Muscle of leg (tissue), 16 donors: ENCODE measurements around the gene PTGES. TPM values are rescaled to one million over a fixed set of nuclear protein-coding genes. Genes with fewer than 3 reads are reported as not detected.
A peak's percentile ranks its signal among the peaks of the same experiment; 100 is the strongest.
"Not testable (repeated sequence)": the region's sequence is repeated elsewhere in the genome, so short reads cannot be mapped to it uniquely, and the experiment has no call there.

Source experiments
- DNase-seq: peaks from one replicate; pipeline ENCODE4 v3.0.0; 2013
- H3K27ac ChIP-seq: one replicate; pipeline ENCODE4 v1.5.1; 2013; ENCODE audit warnings: mild to moderate bottlenecking, low read length, control low read depth
- H3K27me3 ChIP-seq: one replicate; pipeline ENCODE4 v1.6.1; 2013; ENCODE audit warnings: low read length; ENCODE audit not compliant: control insufficient read depth, insufficient read depth
- H3K36me3 ChIP-seq: one replicate; pipeline ENCODE4 v1.6.1; 2013; ENCODE audit warnings: low read length; ENCODE audit not compliant: control insufficient read depth, insufficient read depth
- H3K4me1 ChIP-seq: one replicate; pipeline ENCODE4 v1.6.1; 2013; ENCODE audit warnings: low read length; ENCODE audit not compliant: control insufficient read depth, insufficient read depth
- H3K4me3 ChIP-seq: one replicate; pipeline ENCODE4 v1.5.1; 2013; ENCODE audit warnings: low read length, control low read depth
- H3K9me3 ChIP-seq: replicated peaks from 2 replicates; pipeline ENCODE4 v1.6.1; 2013; ENCODE audit warnings: low read depth, low read length; ENCODE audit not compliant: control insufficient read depth
- WGBS: methylation state at CpG from one replicate; pipeline ENCODE4 v1.1.5; 2013; ENCODE audit warnings: missing lambda C conversion rate; ENCODE audit not compliant: insufficient coverage; 5-methylcytosine and 5-hydroxymethylcytosine counted together
- long read RNA-seq, 11 donors: transcript quantifications; one replicate each; lab custom pipeline, GENCODE V29; 2026
- polyA plus RNA-seq, 8 donors: library from polyadenylated mRNA; unstranded; fragments of 120-200 nt; gene quantifications; one replicate each; pipeline versions ENCODE4 v1.2.1 to v1.2.3, GENCODE V29; 2013; ENCODE audit warnings: inconsistent platforms in 1 of 8, low replicate concordance in 1 of 8; ENCODE audit not compliant: insufficient read length in 8 of 8, insufficient read depth in 1 of 8
- total RNA-seq: library from RNA; stranded (reverse); fragments of 120-200 nt; gene quantifications from one replicate; pipeline ENCODE4 v1.2.4, GENCODE V29; 2013

The PTGES gene, protein sequence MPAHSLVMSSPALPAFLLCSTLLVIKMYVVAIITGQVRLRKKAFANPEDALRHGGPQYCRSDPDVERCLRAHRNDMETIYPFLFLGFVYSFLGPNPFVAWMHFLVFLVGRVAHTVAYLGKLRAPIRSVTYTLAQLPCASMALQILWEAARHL
- total RNA-seq (7.9 TPM), polyA plus RNA-seq (10 to 100 TPM in 1 of 8 donors, 1 to 10 TPM in 7; 6.7 to 10.5 (median 8.5) TPM)
- long read RNA-seq, donor 1, partial matches to known transcripts = 0 of 4 reads
- long read RNA-seq, donor 1, other reads (novel, unspliced or antisense) = 0 of 4 reads
- long read RNA-seq, donor 2 = 0 reads
- long read RNA-seq, donor 3 = 0 reads
- long read RNA-seq, donor 4, partial matches to known transcripts = 0 of 4 reads
- long read RNA-seq, donor 4, other reads (novel, unspliced or antisense) = 0 of 4 reads
- long read RNA-seq, donor 5, transcript PTGES-201 (3 exons, 1,774 nt) = major isoform, 5 of 5 reads
- long read RNA-seq, donor 5, partial matches to known transcripts = 0 of 5 reads
- long read RNA-seq, donor 5, other reads (novel, unspliced or antisense) = 0 of 5 reads
- long read RNA-seq, donor 6, partial matches to known transcripts = 0 of 4 reads
- long read RNA-seq, donor 6, other reads (novel, unspliced or antisense) = 0 of 4 reads
- long read RNA-seq, donor 7, partial matches to known transcripts = 0 of 1 reads
- long read RNA-seq, donor 7, other reads (novel, unspliced or antisense) = 0 of 1 reads
- long read RNA-seq, donor 8, partial matches to known transcripts = 14 of 15 reads
- long read RNA-seq, donor 8, other reads (novel, unspliced or antisense) = 0 of 15 reads
- long read RNA-seq, donor 9, partial matches to known transcripts = 0 of 1 reads
- long read RNA-seq, donor 9, other reads (novel, unspliced or antisense) = 0 of 1 reads
- long read RNA-seq, donor 10, partial matches to known transcripts = 0 of 1 reads
- long read RNA-seq, donor 10, other reads (novel, unspliced or antisense) = 0 of 1 reads
- long read RNA-seq, donor 11, partial matches to known transcripts = 0 of 3 reads
- long read RNA-seq, donor 11, other reads (novel, unspliced or antisense) = 0 of 3 reads

DNA sequence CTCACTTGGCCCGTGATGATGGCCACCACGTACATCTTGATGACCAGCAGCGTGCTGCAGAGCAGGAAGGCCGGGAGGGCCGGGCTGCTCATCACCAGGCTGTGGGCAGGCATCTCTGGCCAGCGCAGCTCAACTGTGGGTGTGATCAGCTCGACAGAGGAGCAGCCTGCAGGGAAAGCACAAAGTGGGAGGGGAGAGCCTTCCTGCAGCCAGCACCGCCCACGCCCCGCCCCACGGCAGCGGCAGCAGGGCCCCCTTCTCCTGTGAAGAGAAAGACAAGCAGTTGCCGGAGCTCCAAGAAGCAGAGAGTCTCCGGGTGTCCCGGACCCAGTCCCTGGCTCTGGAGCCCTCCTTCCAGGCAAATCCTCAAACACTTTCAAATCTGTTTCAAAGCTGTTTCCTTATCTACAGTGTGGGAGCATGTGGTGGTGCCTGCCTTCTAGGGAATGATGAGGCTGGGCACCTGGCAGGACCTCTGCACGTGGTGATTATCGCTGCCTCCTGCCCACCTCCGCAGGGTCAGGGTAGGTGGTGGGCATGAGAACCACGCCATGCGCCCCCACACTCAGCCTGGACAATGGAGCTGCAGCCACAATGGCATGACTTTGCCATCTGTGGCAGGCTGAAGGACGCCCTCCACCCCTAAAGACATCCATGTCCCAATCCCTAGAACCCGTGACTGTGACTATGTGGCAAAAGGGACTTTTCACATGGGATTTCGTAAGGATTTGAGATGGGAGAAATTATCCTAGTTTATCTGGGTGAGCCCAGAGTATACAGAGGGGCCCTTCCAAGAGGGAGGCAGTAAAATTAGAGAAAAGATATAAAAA lies at the start of gene PTGES:
PTGES (minus strand) TSS at position 143 of the 830 bp plus-strand sequence; CDS start at position 113, 30 bp downstream.
- peak within 1 kb of the TSS; percentile 24 for H3K27ac ChIP-seq
- peak within 1 kb of the TSS; percentile 50 for H3K4me3 ChIP-seq
- whole genome bisulfite sequencing = 6% methylated on average over 18 of the region's 23 CpGs
- peaks cover 19% of the 10 kb centered on the region for H3K4me1 ChIP-seq
- H3K9me3 ChIP-seq = no peaks in the 10 kb centered on the region
- no peaks in the 10 kb centered on the region for H3K36me3 ChIP-seq
- DNase-seq = peak; percentile 92
- peaks cover 26% of the 10 kb centered on the region for H3K27me3 ChIP-seq

DNA sequence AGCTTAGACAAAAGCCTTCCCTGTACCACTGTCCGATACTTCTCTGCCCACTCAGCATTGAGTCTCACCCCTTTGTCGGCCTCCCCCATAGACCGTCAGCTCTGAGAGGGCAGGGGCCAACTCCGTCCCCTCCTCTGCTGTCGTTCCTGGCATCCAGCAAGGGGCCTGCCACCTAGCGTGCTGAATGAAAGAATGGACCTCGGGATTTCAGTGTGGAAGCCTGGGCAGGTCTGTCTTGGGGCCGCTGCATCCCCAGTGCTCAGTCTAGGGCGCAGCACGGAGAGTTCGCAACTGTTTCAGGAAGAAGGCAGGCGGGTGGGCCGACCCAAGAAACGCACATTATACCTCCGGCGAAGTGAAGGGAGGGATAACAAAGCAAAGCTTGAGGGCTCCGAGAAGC lies 48.7 kb upstream of the PTGES start:
- Histone ChIP-seq H3K4me1 (peaks cover 9% of the 10 kb centered on the region), H3K9me3 (no peaks in the 10 kb centered on the region), H3K27me3 (no peaks in the 10 kb centered on the region), H3K27ac (no peak overlapping the region), H3K4me3 (no peak overlapping the region), H3K36me3 (peaks cover 8% of the 10 kb centered on the region)
- 74% methylated on average over 17 of the region's 17 CpGs for WGBS
- no peak for DNase-seq

DNA sequence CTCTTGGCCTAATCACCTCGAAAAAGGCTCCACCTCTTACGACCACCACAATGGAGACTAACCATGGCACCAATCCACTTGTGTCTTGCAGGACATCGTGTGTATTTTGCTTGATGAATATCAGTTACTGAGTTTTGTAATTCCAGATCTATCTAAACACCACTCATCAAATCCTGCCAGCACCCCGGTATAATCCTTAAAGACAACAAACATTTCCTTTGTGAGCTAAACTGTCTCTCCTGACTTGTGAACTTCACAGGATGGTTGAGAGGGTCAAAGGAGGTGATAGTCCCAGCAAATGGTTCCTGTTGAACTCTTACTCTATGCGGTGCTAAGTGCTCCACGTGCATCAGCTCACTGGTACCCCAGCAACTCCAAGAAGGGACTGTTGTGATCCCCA lies 46.1 kb upstream of the PTGES start:
- peaks cover 9% of the 10 kb centered on the region for H3K27me3 ChIP-seq
- peaks cover 5% of the 10 kb centered on the region for H3K4me1 ChIP-seq
- no peak for DNase-seq
- no peaks in the 10 kb centered on the region for H3K36me3 ChIP-seq
- H3K27ac ChIP-seq = no peak overlapping the region
- no peaks in the 10 kb centered on the region for H3K9me3 ChIP-seq
- no peak overlapping the region for H3K4me3 ChIP-seq
- 60% methylated on average over 1 of the region's 6 CpGs for WGBS

DNA sequence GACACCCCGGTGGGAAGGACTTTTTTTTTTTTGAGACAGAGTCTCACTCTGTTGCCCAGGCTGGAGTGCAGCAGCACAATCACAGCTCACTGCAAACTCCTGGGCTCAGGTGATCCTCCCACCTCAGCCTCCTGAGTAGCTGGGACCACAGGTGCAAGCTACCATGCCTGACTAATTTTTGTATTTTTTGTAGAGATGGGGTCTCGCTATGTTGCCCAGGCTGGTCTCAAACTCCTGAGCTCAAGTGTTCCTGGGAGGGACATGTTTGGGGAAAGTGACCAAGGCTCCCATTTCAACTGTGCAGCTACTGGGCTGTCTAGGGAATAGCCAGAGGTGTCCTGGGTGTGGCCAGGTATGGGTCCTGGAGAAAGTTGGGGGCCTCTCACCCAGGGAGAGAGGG lies 43.2 kb upstream of the PTGES start:
- H3K4me3 ChIP-seq, H3K36me3 ChIP-seq, H3K9me3 ChIP-seq, H3K27ac ChIP-seq, H3K27me3 ChIP-seq, H3K4me1 ChIP-seq, DNase-seq: not testable (repeated sequence)
- 81% methylated on average over 2 of the region's 2 CpGs for WGBS

DNA sequence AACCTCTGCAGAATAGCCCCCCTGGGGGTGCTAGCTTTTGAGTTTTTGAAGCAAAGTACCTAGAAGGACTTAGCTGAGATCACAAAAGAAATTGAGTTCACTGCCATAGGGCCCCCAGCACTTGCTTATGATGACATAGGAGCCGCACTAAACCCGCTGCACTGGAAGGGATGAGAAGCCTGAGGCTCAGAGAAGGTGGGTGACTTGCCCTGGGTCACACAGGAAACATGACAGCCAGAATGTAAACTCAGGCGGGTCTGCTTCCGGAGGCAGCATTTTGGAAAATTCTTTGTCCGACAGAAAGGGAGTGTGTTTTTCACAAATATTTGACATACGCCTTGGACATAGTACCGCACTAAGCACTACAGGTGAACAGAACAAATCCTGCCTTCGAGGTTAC lies 41.7 kb upstream of the PTGES start:
- WGBS = 83% methylated on average over 8 of the region's 8 CpGs
- no peaks in the 10 kb centered on the region for H3K9me3 ChIP-seq

DNA sequence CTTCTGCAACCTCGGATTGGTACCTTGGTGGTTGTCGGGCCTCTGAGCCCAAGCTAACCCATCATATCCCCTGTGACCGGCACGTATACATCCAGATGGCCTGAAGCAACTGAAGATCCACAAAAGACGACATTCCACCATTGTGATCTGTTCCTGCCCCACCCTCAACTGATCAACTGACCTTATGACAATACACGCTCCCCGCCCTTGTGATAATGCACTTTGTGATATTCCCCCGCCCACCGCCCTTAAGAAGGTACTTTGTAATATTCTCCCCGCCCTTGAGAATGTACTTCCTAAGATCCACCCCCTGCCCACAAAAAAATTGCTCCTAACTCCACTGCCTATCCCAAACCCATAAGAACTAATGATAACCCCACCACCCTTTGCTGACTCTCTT lies 33.6 kb upstream of the PTGES start:
- Histone ChIP-seq H3K27me3 (peaks cover 2% of the 10 kb centered on the region), H3K4me1 (no peaks in the 10 kb centered on the region), H3K36me3 (no peaks in the 10 kb centered on the region), H3K9me3 (no peaks in the 10 kb centered on the region), H3K27ac (no peak overlapping the region), H3K4me3 (no peak overlapping the region)
- no peak for DNase-seq
- WGBS = 73% methylated on average over 10 of the region's 10 CpGs

More for the DNA sequence above, 41.7 kb upstream of the PTGES start:
- Histone ChIP-seq H3K36me3 (no peaks in the 10 kb centered on the region), H3K27ac (no peak overlapping the region), H3K4me3 (no peak overlapping the region), H3K27me3 (peaks cover 9% of the 10 kb centered on the region), H3K4me1 (no peaks in the 10 kb centered on the region)
- no peak for DNase-seq

DNA sequence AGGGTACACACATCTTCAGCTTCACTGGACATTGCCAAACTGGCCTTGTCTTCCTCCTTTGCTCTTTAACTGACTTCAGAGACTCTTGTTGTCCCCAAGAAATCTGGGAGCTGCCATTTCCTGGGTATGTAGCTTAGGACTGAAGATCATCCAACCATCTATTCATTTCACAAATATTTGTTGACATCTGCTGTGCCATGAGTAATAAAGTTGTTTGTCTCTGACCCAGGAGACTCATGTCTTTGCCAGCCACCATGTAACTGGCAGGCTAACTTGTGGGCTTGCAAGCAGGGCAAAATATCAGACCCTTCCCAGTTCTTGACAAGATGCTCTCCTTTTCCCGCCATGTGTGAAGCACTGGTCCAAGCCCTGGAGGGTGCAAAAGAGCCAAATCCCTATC lies 33.0 kb upstream of the PTGES start:
- WGBS = no CpG with 5 or more reads among the region's 1 CpG
- Histone ChIP-seq H3K4me1 (no peaks in the 10 kb centered on the region), H3K9me3 (no peaks in the 10 kb centered on the region), H3K4me3 (no peak overlapping the region), H3K36me3 (no peaks in the 10 kb centered on the region), H3K27ac (no peak overlapping the region), H3K27me3 (peaks cover 2% of the 10 kb centered on the region)
- no peak for DNase-seq

DNA sequence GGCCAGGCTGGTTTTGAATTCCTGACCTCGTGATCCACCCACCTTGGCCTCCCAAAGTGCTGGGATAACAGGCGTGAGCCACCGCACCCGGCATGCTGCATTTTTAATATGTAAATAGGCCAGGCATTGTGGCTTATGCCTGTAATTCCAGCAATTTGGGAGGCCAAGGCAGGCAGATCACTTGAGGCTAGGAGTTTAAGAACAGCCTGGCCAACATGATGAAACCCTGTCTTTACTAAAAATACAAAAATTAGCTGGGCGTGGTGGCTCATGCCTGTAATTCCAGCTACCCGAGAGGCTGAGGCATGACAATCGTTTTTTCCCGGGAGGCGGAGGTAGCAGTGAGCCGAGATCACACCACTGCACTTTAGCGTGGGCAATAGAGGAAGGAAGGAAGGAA lies 32.1 kb upstream of the PTGES start:
- not testable (repeated sequence) for H3K27ac ChIP-seq, H3K9me3 ChIP-seq, DNase-seq, H3K27me3 ChIP-seq, H3K4me1 ChIP-seq, H3K4me3 ChIP-seq, H3K36me3 ChIP-seq
- WGBS = 72% methylated on average over 9 of the region's 11 CpGs

DNA sequence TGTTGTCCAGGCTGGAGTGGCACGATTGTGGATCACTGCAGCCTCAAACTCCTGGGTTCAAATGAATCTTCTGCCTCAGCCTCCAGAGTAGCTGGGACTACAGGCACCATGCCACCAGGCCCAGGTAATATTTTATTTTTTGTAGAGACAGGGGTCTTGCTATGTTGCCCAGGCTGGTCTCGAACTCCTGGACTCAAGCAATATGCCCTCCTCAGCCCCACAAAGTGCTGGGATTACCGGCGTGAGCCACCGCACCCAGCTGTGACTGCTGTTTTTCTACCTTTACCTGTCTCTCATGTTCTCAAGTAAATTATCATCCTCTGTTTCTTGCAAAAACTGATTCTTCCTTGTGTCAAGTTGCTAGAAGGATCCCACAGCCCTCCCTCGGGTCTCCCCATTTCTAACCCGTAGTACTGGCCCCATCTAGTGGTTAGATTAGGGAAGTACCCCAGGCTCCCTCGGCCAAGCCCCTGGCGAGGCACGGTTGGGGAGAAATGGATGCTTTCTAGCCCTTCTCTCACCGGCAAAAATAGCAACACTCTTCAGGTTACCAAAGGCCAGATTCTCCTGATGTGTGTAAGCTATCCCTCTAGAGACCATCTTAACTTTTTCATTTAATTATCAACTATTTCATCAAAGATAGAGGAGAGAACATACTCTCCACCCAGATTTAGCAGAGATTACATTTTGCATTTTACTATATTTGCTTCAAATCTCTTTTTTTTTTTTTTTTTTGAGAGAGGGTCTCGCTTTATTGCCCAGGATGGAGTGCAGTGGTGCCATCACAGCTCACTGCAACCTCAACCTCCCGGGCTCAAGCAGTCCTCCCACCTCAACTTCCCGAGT lies 30.9 kb upstream of the PTGES start:
- 37% methylated on average over 5 of the region's 14 CpGs for WGBS
- Histone ChIP-seq H3K27ac (no peak overlapping the region), H3K9me3 (no peaks in the 10 kb centered on the region), H3K4me1 (no peaks in the 10 kb centered on the region), H3K27me3 (peaks cover 2% of the 10 kb centered on the region), H3K4me3 (no peak overlapping the region), H3K36me3 (no peaks in the 10 kb centered on the region)
- DNase-seq = peak; percentile 86
